Bronchial epithelial cell (primary cell): ENCODE data around the gene PTPRN2. TPM values are rescaled to one million over a fixed set of nuclear protein-coding genes. Genes with fewer than 3 reads are reported as not detected.

Source experiments
- DNase-seq: peaks from one replicate; pipeline ENCODE4 v3.0.0-alpha.2; 2010; ENCODE audit warnings: low read depth
- FAIRE-seq: peaks from 2 replicates; lab custom pipeline; 2011; peaks lifted over from hg19 to GRCh38; lab: Jason Lieb, UNC
- H3K27me3 ChIP-seq: 2 replicates; pipeline ENCODE4 v1.5.1; 2011; ENCODE audit warnings: low read length; ENCODE audit not compliant: control insufficient read depth, insufficient read depth
- H3K36me3 ChIP-seq: 2 replicates; pipeline ENCODE4 v1.5.1; 2011; ENCODE audit warnings: low read length; ENCODE audit not compliant: control insufficient read depth, insufficient read depth
- H3K4me3 ChIP-seq: 2 replicates; pipeline ENCODE4 v1.5.1; 2011; ENCODE audit warnings: mild to moderate bottlenecking, low read depth, low read length, control low read depth
- CTCF ChIP-seq: IDR thresholded peaks from 2 replicates; pipeline ENCODE4 v1.5.1; 2011; ENCODE audit warnings: mild to moderate bottlenecking, moderate library complexity, low read length, control low read depth, inconsistent platforms; ENCODE audit not compliant: insufficient read depth, severe bottlenecking
- total RNA-seq: library from RNA; depleted of rRNA; stranded (reverse); fragments of >200 nt; gene quantifications from 2 replicates; pipeline ENCODE4 v1.2.1, GENCODE V29; 2014

Gene PTPRN2
- total RNA-seq, 1 donor from 2014 or later = 1.1 TPM

- DNase-seq = no peak
- no peak for TF ChIP-seq CTCF
- Histone ChIP-seq H3K27me3 (no peaks in the 10 kb centered on the region), H3K4me3 (no peak overlapping the region), H3K36me3 (no peaks in the 10 kb centered on the region)
- no peak for FAIRE-seq
These were observed 222.4 kb downstream of the PTPRN2 start for GRCh38 chr7:158365267-158365666.

GRCh38 chr7:158364451-158364850, 223.2 kb downstream of the PTPRN2 start:
- no peak for TF ChIP-seq CTCF
- DNase-seq (no peak), FAIRE-seq (peak; percentile 40)
- Histone ChIP-seq H3K4me3 (no peak overlapping the region), H3K27me3 (no peaks in the 10 kb centered on the region), H3K36me3 (no peaks in the 10 kb centered on the region)

- no peaks in the 10 kb centered on the region for H3K36me3 ChIP-seq
- DNase-seq = no peak
- no peaks in the 10 kb centered on the region for H3K27me3 ChIP-seq
- FAIRE-seq = no peak
- no peak for TF ChIP-seq CTCF
- H3K4me3 ChIP-seq = no peak overlapping the region
These were observed 224.4 kb downstream of the PTPRN2 start for GRCh38 chr7:158362912-158363905.

GRCh38 chr7:158362001-158362400, 225.6 kb downstream of the PTPRN2 start:
- FAIRE-seq = no peak
- no peak for DNase-seq
- no peak for TF ChIP-seq CTCF
- H3K36me3 ChIP-seq = no peaks in the 10 kb centered on the region
- no peaks in the 10 kb centered on the region for H3K27me3 ChIP-seq
- no peak overlapping the region for H3K4me3 ChIP-seq

GRCh38 chr7:158361326-158361946, 226.2 kb downstream of the PTPRN2 start:
- TF ChIP-seq CTCF = no peak
- H3K36me3 ChIP-seq = no peaks in the 10 kb centered on the region
- H3K27me3 ChIP-seq = no peaks in the 10 kb centered on the region
- DNase-seq (no peak), FAIRE-seq (no peak)
- no peak overlapping the region for H3K4me3 ChIP-seq
